ENCODE measurements around the gene KIRREL3. TPM values are rescaled to one million over a fixed set of nuclear protein-coding genes. Genes with fewer than 3 reads are reported as not detected.
A peak's percentile ranks its signal among the peaks of the same experiment; 100 is the strongest.

The KIRREL3 gene
- total and polyA plus RNA-seq, 2 of the 4 experiments (the other 2 are of a cell fraction), result 10.9 to 15.9 TPM

GRCh38 chr11:126547691-126548090, 452.9 kb downstream of the KIRREL3 start (continued):
- TF ChIP-seq CHD1 (IDR thresholded peaks at IDR 0.05; ENCODE audit: low read depth, low read length) (no peak), SMC3 (IDR thresholded peaks at IDR 0.05; ENCODE audit: low read depth, low read length) (no peak), MAFK (IDR thresholded peaks at IDR 0.05; ENCODE audit: low read depth, low read length) (no peak), RCOR1 (IDR thresholded peaks at IDR 0.05; ENCODE audit: insufficient replicate concordance, low read length) (no peak), CEBPB (IDR thresholded peaks at IDR 0.05; ENCODE audit: low read depth, low read length) (no peak)

- Histone ChIP-seq H3K79me1 (ENCODE audit: low read depth in 1 of 2, low read length in 2 of 2) (0 out of 4 replicates have a peak, but pooled peaks cover 0 to 2% of the 10 kb centered on the region in 2 experiments), H4K91ac (ENCODE audit: insufficient read depth, low read depth, low read length) (no peak overlapping the region), H3K56ac (ENCODE audit: extremely low read depth, insufficient read depth, low read length) (no peak overlapping the region), H4K20me1 (ENCODE audit: insufficient read depth, low read length) (peaks cover 27% of the 10 kb centered on the region; the same call in 1 of the 2 replicates), H2BK5ac (ENCODE audit: low read depth, low read length, poor library complexity, severe bottlenecking) (no peak overlapping the region), H4K8ac (ENCODE audit: low read depth in 2 of 2, low read length in 2 of 2) (no peak overlapping the region), H3K4ac (ENCODE audit: low read depth, low read length) (peak overlapping the region; percentile 51; the same call in 1 of the 2 replicates), H3K23ac (ENCODE audit: low read depth, low read length) (0 out of 2 replicates have a peak overlapping the region, but pooled peaks have one; percentile 63), H3K4me3 (ENCODE audit: insufficient read depth, low read depth, low read length) (no peak overlapping the region), H3K27me3 (ENCODE audit: control insufficient read depth, insufficient read depth, low read length) (no peaks in the 10 kb centered on the region), H3K4me1 (ENCODE audit: control insufficient read depth, insufficient read depth, low read length) (peaks cover 3% of the 10 kb centered on the region), H2BK15ac (ENCODE audit: low read depth, low read length) (no peak overlapping the region), H3K9ac (ENCODE audit: low read depth, low read length) (no peak overlapping the region), H2AK9ac (replicated peaks; ENCODE audit: low read depth, low read length, poor library complexity) (peak overlapping the region; percentile 76), H2BK20ac (ENCODE audit: low read depth, low read length) (peak overlapping the region; percentile 80), H3K9me1 (ENCODE audit: insufficient read depth, low read length) (peaks cover 11% of the 10 kb centered on the region), H3K4me2 (ENCODE audit: low read depth, low read length) (peak overlapping the region; percentile 52; the same call in 1 of the 2 replicates), H3K18ac (ENCODE audit: low read depth, low read length) (no peak overlapping the region), H3K36me3 (ENCODE audit: control insufficient read depth, insufficient read depth, low read length) (no peaks in the 10 kb centered on the region), H2AFZ (replicated peaks; ENCODE audit: low read length, poor library complexity) (peak overlapping the region; percentile 56), H2AK5ac (ENCODE audit: low read depth, low read length) (peak overlapping the region; percentile 47; the same call in 1 of the 2 replicates), H2BK120ac (ENCODE audit: low read depth, low read length) (0 out of 2 replicates have a peak overlapping the region, but pooled peaks have one; percentile 38), H3K27ac (ENCODE audit: insufficient read depth, low read length) (no peak overlapping the region), H4K5ac (ENCODE audit: low read depth, low read length) (no peak overlapping the region), H3K14ac (replicated peaks; ENCODE audit: low read depth, low read length) (0 out of 2 replicates have a peak overlapping the region, but pooled peaks have one; percentile 20), H3K9me3 (ENCODE audit: control insufficient read depth, insufficient read depth, low read length) (no peaks in the 10 kb centered on the region)
- ATAC-seq (ENCODE audit: low read depth) (peak; percentile 73), DNase-seq (peak; percentile 89)
- CTCF ChIA-PET, result interaction anchor here (0.8 kb wide), 1 partner anchor 14 kb away, joined by 3 read pairs; no protein-coding TSS in a partner anchor
- dilution Hi-C loops (cut with HindIII; ENCODE audit: low sequenced_read_pairs, unreplicated experiment) (no loop called here), intact Hi-C loops (cut with micrococcal nuclease) (no loop called here), in situ Hi-C loops (cut with MboI; ENCODE audit: low sequenced_read_pairs) (no loop called here)
- peak; percentile 48; the same call in 1 of the 2 replicates for TF ChIP-seq FOS (IDR thresholded peaks at IDR 0.05; ENCODE audit: low read depth, low read length)
- no peak for TF ChIP-seq BHLHE40 (IDR thresholded peaks at IDR 0.05; ENCODE audit: low read depth, low read length)
- TF ChIP-seq CEBPB (IDR thresholded peaks at IDR 0.05; ENCODE audit: low read depth, low read length), result no peak
- no peak for TF ChIP-seq MAFK (IDR thresholded peaks at IDR 0.05; ENCODE audit: low read depth, low read length)
- no peak for TF ChIP-seq MXI1 (IDR thresholded peaks at IDR 0.05; ENCODE audit: borderline replicate concordance, low read depth, low read length)
- no peak for TF ChIP-seq CTCF (conservative IDR thresholded peaks at IDR 0.05; ENCODE audit: low read depth, low read length)
- no peak for TF ChIP-seq RCOR1 (IDR thresholded peaks at IDR 0.05; ENCODE audit: insufficient replicate concordance, low read length)
- no peak for TF ChIP-seq RAD21 (IDR thresholded peaks at IDR 0.05; ENCODE audit: low read length)
- no TSS peak for BruUV-seq (replicated peaks)
- POLR2A ChIA-PET (ENCODE audit: unreplicated experiment), result no interaction called here
- no CpG with 5 or more reads among the region's 9 CpGs for WGBS, 2 experiments (ENCODE audit: extremely low coverage in 2 of 2, insufficient read length in 1 of 2)
Observed at GRCh38 chr11:126547161-126547560, 453.4 kb downstream of the KIRREL3 start.

Data from IMR-90 (cell line).